GM18861 (cell line): ENCODE data around the gene FGFR1OP2.
"Not testable (repeated sequence)": the region's sequence is repeated elsewhere in the genome, so short reads cannot be mapped to it uniquely, and the experiment has no call there.

Experiments used
- ATAC-seq: cut with Tn5 transposase; IDR thresholded peaks from one replicate; pipeline ENCODE4 v1.9.1; 2021; ENCODE audit not compliant: unreplicated experiment

Gene FGFR1OP2

DNA sequence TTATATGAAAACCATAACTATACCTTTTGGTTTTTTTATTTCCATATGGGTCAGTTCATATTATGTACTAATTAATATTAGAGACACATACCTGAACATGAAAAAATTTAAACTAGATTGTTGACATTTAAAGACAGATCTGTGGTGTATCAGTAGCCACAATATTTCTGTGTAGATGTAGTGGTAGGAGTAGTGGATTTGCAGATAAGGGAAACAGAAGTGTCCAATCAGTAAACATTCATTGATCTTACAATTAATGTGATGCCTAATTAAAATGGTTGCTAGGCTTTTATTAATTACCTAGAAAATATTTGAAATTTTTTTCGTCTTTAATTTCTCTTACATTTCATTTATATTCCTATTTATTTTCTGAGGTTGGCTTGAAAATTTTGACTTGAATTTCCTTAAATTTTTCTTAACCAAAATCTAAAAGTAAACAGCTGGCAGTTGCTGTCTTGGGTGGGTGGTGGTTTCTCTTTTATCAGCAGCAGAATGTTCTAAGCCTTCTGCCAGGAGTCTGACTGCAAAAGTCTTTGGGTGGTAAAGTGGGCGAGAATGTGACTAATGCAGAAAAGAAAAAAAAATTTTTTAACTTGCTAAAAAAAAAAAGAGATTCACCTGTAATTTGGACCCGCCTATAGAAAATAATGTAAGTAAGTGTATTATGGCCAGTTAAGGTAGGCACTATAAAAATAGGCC, 2.4 kb downstream of the FGFR1OP2 start:
- no peak for ATAC-seq

GRCh38 chr12:26941215-26941594, 2.9 kb downstream of the FGFR1OP2 start:
- ATAC-seq = no peak

DNA sequence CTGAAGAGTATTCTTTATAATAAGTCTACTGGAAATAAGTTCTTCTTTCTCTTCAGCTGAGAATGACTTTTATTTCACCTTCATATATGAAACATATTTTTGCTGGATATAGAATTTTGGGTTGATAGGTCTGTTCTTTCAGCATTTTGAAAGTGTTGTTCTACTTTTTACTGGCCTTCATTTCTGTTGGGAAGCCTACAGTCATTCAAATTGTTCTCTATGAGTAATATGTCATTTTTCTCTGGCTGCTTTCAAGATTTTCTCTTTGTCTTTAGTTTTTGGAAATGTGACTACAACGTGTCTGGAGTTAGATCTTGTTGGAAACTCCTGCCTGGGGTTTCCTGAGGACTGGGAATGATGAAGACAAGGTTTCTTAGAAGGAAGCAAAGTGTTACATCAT, 10.0 kb downstream of the FGFR1OP2 start:
- no peak for ATAC-seq

GRCh38 chr12:26953447-26953846, 15.2 kb downstream of the FGFR1OP2 start:
- ATAC-seq = no peak

- ATAC-seq = no peak
Measured at GRCh38 chr12:26954027-26954426, 15.8 kb downstream of the FGFR1OP2 start.

GRCh38 chr12:26961391-26961790, 23.1 kb downstream of the FGFR1OP2 start:
- not testable (repeated sequence) for ATAC-seq

GRCh38 chr12:26961803-26962202, 23.5 kb downstream of the FGFR1OP2 start:
- no peak for ATAC-seq

GRCh38 chr12:26963413-26963812, 25.1 kb downstream of the FGFR1OP2 start:
- ATAC-seq = no peak

- no peak for ATAC-seq
Measured at GRCh38 chr12:26966842-26967241, 28.6 kb downstream of the FGFR1OP2 start.

- no peak for ATAC-seq
Measured at GRCh38 chr12:26970136-26970535, 31.9 kb downstream of the FGFR1OP2 start.

DNA sequence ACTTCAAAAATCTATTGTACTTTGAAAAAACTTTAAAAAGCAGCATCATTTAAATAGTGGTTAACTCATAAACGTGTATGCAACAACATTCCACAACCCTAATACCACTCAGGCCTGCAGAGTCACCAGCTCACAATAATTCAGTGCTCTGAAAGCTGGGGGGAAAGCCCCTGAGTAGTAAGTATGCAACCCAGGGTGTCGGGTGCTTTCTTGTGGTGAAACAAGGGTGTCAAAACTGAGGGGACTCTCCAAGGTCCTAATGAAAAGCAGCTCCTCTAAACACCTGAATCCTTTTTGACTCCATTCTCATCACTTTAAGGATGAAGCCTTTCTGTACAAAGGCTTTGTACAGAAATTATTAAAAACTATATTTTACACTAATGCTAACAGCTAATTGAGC, 33.7 kb downstream of the FGFR1OP2 start:
- peak; percentile 92 for ATAC-seq

- ATAC-seq = no peak
Measured at GRCh38 chr12:26976687-26977086, 38.4 kb downstream of the FGFR1OP2 start.

GRCh38 chr12:26978801-26979200, 40.5 kb downstream of the FGFR1OP2 start:
- no peak for ATAC-seq

- no peak for ATAC-seq
Measured at GRCh38 chr12:26979733-26980132, 41.5 kb downstream of the FGFR1OP2 start.

DNA sequence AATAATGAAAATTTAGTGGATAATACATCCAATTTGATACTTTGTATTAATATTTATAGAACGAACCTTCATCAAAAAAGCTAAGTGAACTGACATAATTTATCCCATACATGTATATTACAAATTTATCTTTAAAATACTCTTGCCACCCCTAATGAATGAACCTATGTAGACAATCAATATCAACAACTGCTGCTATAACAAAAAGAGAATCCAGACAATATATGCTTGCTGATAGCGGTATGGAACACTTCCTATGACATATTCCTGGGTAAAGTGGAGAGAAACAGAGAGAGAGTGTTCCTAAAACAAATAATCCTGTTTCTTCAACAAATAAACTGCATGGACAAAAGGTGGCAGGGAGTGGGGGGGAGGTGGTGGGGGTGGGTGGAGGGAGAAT, 44.6 kb downstream of the FGFR1OP2 start:
- ATAC-seq = no peak

GRCh38 chr12:26987634-26988424, 49.6 kb downstream of the FGFR1OP2 start:
- no peak for ATAC-seq

DNA sequence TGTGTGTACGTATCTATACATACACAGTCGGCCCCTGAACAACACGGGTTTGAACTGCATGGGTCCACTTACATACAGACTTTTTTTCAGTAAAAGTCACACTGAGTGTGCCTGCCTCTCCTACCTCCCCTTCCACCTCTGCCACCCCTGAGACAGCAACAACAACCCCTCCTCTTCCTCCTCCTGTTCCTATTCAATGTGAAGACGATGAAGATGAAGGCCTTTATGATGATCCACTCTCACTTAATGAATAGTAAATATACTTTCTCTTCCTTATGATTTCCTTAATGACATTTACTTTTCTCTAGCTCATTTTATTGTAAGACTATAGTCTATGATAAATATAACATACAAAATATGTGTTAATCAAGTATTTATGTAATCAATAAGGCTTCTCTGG, 50.4 kb downstream of the FGFR1OP2 start:
- ATAC-seq = no peak

- ATAC-seq = no peak
Measured at GRCh38 chr12:26989873-26990272, 51.6 kb downstream of the FGFR1OP2 start.

DNA sequence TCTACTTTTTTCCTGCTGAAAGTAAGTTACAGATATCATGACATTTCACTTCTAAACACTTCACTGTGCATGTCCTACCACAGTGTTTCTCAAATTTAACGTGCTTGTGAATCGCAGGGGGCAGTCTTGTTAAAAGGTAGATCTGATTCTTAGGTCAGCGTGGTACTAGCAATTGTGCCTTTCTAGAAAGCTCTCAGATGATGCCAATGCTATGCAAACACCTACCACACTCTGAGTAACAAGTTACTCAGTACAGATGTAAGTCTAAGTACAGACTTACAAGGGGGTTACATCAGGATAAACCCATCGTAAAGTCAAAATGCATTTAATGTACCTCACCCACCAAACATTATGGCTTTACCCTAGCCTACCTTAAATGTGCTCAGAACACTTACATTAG, 53.6 kb downstream of the FGFR1OP2 start:
- ATAC-seq = no peak

DNA sequence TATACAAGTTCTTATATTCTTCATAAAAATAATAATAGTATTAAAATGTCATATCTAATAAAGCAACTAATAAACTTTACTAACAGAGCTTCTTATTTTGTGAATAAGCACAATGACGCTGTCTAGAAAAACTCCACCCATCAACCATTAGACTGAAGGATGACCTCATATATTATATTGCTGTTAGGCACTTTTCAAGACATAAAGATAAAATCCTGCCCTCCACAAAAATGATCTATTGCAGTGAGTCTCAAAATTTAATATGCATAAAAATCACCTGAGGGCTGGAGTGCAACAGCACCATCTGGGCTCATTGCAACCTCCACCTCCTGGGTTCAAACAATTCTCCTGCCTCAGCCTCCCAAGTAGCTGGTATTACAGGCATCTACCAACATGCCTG, 55.8 kb downstream of the FGFR1OP2 start:
- no peak for ATAC-seq

GRCh38 chr12:26995706-26996105, 57.4 kb downstream of the FGFR1OP2 start:
- ATAC-seq = no peak

DNA sequence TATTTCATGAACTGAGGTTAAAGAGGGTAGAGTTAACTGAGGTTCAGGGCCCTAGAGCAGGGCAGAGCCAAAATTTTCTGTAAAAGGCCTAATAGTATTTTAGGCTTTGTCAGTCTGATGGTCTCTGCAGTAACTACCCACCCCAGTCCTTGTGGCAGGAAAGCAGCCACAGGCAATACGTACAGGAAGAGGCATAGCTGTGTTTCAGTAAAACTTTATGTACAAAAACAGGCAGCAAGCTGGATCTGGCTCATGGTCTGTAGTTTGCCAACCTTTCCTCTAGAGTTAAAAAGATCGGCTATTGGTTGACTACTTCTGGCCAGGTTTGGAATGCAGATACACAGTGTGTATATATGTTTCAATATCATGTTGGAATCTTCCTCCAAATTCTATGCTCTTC, 58.7 kb downstream of the FGFR1OP2 start:
- no peak for ATAC-seq

DNA sequence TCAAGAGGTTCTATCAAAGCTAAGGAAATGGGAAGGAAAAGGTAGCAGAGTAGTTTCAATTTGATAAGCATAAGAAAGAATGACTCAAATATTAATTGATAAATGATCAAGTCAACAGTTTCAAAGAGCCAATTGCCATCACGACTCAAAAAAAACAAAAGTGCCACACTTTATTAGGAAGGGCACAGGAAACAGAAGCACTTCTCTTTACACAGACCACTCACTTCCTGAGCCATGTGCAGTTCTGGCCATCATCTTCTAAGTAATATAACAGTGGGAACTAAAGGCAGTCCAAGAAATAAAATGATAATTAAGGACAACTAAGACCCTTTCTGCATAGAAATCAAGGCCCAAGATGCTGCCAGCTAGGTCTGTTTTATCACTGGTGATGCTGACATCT, 62.7 kb downstream of the FGFR1OP2 start:
- ATAC-seq = no peak
